Loucy (cell line): Measurements from ENCODE around the gene KIRREL3.

Experiments used
- EZH2phosphoT487 ChIP-seq: fragments of 200-600 bp; IDR thresholded peaks from 2 replicates; pipeline ENCODE4 v1.6.1; 2018; ENCODE audit warnings: antibody characterized with exemption, mild to moderate bottlenecking, moderate library complexity, borderline replicate concordance
- TF ChIP-seq, protein P1 (sequence below): fragments of 200-600 bp; sonication (generic); conservative IDR thresholded peaks from 2 replicates; pipeline ENCODE4 v1.5.1; 2014; ENCODE audit warnings: mild to moderate bottlenecking, antibody characterized with exemption, low read length

DNA sequence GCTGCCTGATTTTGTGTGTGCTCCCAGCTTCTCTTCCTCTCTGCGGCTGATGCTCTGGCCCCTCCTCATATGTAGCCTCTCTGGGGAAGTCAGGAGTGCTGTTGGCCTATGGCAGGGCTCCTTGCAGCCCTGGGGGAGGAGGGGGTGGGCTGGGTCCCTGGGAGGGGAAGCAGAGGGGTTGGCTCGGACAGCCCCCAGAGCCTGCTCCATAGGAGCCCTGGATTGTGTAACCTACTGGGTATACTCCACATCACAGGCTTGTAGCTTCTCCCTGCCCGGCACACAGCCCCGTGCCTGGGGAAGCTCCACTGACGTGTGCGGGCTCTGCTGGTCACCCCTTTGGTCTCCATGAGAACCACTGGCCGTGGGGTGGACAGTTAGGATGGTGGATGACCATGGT, 531.3 kb downstream of the KIRREL3 start:
- TF ChIP-seq, protein P1, sequence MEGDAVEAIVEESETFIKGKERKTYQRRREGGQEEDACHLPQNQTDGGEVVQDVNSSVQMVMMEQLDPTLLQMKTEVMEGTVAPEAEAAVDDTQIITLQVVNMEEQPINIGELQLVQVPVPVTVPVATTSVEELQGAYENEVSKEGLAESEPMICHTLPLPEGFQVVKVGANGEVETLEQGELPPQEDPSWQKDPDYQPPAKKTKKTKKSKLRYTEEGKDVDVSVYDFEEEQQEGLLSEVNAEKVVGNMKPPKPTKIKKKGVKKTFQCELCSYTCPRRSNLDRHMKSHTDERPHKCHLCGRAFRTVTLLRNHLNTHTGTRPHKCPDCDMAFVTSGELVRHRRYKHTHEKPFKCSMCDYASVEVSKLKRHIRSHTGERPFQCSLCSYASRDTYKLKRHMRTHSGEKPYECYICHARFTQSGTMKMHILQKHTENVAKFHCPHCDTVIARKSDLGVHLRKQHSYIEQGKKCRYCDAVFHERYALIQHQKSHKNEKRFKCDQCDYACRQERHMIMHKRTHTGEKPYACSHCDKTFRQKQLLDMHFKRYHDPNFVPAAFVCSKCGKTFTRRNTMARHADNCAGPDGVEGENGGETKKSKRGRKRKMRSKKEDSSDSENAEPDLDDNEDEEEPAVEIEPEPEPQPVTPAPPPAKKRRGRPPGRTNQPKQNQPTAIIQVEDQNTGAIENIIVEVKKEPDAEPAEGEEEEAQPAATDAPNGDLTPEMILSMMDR, result no peak
- no peak for TF ChIP-seq EZH2phosphoT487
